ENCODE results near the gene PARP6.
A peak's percentile ranks its signal among the peaks of the same experiment; 100 is the strongest.

- TF ChIP-seq CTCF (IDR thresholded peaks at IDR 0.05): peak in 2 of 5 experiments; percentile 47 to 53
- TF ChIP-seq EP300 (IDR thresholded peaks at IDR 0.05): peak; percentile 36 to 91
Observed at GRCh38 chr15:72231066-72231832, 41.1 kb downstream of the PARP6 start, which contains the start of gene PKM.
